Measurements from ENCODE around the gene TBX2. TPM values are rescaled to one million over a fixed set of nuclear protein-coding genes. Genes with fewer than 3 reads are reported as not detected.

Gene TBX2
- total and polyA plus RNA-seq, 2 of the 13 experiments (the other 11 are each of a cell fraction or from before 2014, with no cell fraction given): 2.8 to 15.3 TPM

DNA sequence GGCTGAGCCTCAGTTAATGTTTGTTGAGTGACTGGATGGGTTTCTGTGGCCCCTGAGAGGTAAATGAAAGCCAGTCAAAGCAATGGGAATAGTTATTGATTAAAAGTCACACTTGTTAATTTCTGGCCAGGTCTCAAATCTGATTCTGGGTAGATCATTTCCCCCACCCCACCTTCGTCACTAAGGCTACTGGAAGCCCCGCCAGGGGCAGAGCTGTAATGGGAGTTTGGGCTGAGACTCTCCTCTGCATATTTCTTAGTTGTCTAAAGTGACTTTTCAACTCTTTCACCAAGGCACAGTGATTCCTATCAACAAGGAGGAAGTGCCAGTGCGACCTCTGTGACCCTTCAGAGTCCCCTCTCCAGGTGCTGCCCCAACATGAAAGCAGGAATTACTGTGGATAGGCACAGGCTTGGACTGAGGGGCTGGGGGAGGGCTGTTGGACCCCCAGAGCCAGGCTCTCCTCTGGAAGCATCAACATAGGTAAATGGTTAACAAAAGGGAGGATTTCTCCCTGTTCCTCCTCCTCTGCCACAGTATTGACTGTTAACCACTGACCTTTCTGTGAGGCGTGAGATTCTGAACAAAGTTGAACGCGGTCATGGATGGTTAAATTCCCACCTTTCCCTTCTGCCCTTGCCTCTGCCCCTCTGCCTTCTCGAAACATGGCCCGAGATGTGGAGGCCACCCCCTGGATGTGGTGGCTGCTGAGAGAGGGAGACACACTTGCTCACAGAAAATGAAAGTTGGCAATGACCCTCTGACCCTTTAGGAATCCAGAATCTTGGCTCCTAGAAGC lies 20.8 kb upstream of the TBX2 start (continued):
- no peak for TF ChIP-seq MLLT10 (CRISPR knock-in tag; IDR thresholded peaks at IDR 0.05)
- TF ChIP-seq ETV6 (CRISPR knock-in tag; conservative IDR thresholded peaks at IDR 0.05): no peak
- TF ChIP-seq, protein P1, sequence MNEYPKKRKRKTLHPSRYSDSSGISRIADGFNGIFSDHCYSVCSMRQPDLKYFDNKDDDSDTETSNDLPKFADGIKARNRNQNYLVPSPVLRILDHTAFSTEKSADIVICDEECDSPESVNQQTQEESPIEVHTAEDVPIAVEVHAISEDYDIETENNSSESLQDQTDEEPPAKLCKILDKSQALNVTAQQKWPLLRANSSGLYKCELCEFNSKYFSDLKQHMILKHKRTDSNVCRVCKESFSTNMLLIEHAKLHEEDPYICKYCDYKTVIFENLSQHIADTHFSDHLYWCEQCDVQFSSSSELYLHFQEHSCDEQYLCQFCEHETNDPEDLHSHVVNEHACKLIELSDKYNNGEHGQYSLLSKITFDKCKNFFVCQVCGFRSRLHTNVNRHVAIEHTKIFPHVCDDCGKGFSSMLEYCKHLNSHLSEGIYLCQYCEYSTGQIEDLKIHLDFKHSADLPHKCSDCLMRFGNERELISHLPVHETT (CRISPR knock-in tag; conservative IDR thresholded peaks at IDR 0.05): no peak
- TF ChIP-seq ELK4 (CRISPR knock-in tag; IDR thresholded peaks at IDR 0.05; ENCODE audit: borderline replicate concordance): no peak
- no peak for TF ChIP-seq ZNF598 (CRISPR knock-in tag; IDR thresholded peaks at IDR 0.05; ENCODE audit: borderline replicate concordance)
- peak; percentile 75 for TF ChIP-seq ZNF263 (CRISPR knock-in tag; IDR thresholded peaks at IDR 0.05)
- TF ChIP-seq SP1 (IDR thresholded peaks at IDR 0.05): no peak
- TF ChIP-seq SP1 (CRISPR knock-in tag; IDR thresholded peaks at IDR 0.05): no peak
- TF ChIP-seq KDM6A (CRISPR knock-in tag; IDR thresholded peaks at IDR 0.05; ENCODE audit: low read depth): no peak
- TF ChIP-seq HOXA5 (CRISPR knock-in tag; IDR thresholded peaks at IDR 0.05): no peak
- no peak for TF ChIP-seq ZNF225 (CRISPR knock-in tag; IDR thresholded peaks at IDR 0.05)
- TF ChIP-seq ZNF343 (CRISPR knock-in tag; IDR thresholded peaks at IDR 0.05): no peak
- no peak for TF ChIP-seq KLF11 (CRISPR knock-in tag; IDR thresholded peaks at IDR 0.05)
- no peak for TF ChIP-seq SNAI1 (CRISPR knock-in tag; IDR thresholded peaks at IDR 0.05; ENCODE audit: borderline replicate concordance)
- TF ChIP-seq, protein P2, sequence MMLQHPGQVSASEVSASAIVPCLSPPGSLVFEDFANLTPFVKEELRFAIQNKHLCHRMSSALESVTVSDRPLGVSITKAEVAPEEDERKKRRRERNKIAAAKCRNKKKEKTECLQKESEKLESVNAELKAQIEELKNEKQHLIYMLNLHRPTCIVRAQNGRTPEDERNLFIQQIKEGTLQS (CRISPR knock-in tag; IDR thresholded peaks at IDR 0.05): no peak
- TF ChIP-seq, protein P3, sequence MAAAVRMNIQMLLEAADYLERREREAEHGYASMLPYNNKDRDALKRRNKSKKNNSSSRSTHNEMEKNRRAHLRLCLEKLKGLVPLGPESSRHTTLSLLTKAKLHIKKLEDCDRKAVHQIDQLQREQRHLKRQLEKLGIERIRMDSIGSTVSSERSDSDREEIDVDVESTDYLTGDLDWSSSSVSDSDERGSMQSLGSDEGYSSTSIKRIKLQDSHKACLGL (CRISPR knock-in tag; IDR thresholded peaks at IDR 0.05): no peak
- peak; percentile 11; the same call in 1 of the 2 replicates for TF ChIP-seq GATAD2A (CRISPR knock-in tag; IDR thresholded peaks at IDR 0.05)
- no peak for TF ChIP-seq TBX3 (IDR thresholded peaks at IDR 0.05; ENCODE audit: borderline replicate concordance)
- TF ChIP-seq ZFP36L1 (CRISPR knock-in tag; IDR thresholded peaks at IDR 0.05): no peak
- TF ChIP-seq CBX2 (IDR thresholded peaks at IDR 0.05; ENCODE audit: low read depth, low read length): no peak
- TF ChIP-seq CBX2 (CRISPR knock-in tag; IDR thresholded peaks at IDR 0.05; ENCODE audit: low read depth): no peak
- TF ChIP-seq ZNF20 (CRISPR knock-in tag; IDR thresholded peaks at IDR 0.05): no peak
- no peak for TF ChIP-seq ZBTB21 (CRISPR knock-in tag; IDR thresholded peaks at IDR 0.05)
- TF ChIP-seq ZNF432 (CRISPR knock-in tag; IDR thresholded peaks at IDR 0.05; ENCODE audit: borderline replicate concordance): no peak
- TF ChIP-seq POLR2AphosphoS5 (IDR thresholded peaks at IDR 0.05; ENCODE audit: low read depth, low read length): no peak
- no peak for TF ChIP-seq YEATS4 (CRISPR knock-in tag; IDR thresholded peaks at IDR 0.05; ENCODE audit: borderline replicate concordance)
- 0 out of 2 replicates have a peak, but pooled peaks have one; percentile 16 for TF ChIP-seq PRMT3 (CRISPR knock-in tag; IDR thresholded peaks at IDR 0.05; ENCODE audit: borderline replicate concordance, low read depth)
- TF ChIP-seq ZNF629 (CRISPR knock-in tag; conservative IDR thresholded peaks at IDR 0.05): 0 out of 2 replicates have a peak, but pooled peaks have one; percentile 27
- TF ChIP-seq ZBTB14 (CRISPR knock-in tag; IDR thresholded peaks at IDR 0.05): no peak
